NCI-H748 treated with DMSO at 0.1 percent for 48 hours (cell line): ENCODE results near the gene KCNJ10.

Source experiments
- DNase-seq: peaks from one replicate; lab custom pipeline; 2025; lab: John Stamatoyannopoulos, UW

KCNJ10 gene

GRCh38 chr1:160024195-160024905 is 45.6 kb downstream of the KCNJ10 start:
- no peak for DNase-seq

GRCh38 chr1:160022330-160023310 is 47.3 kb downstream of the KCNJ10 start:
- DNase-seq, result no peak

GRCh38 chr1:160021376-160022074 is 48.4 kb downstream of the KCNJ10 start:
- no peak for DNase-seq

- DNase-seq, result no peak
Measured at GRCh38 chr1:160020196-160020595, 49.8 kb downstream of the KCNJ10 start.

GRCh38 chr1:160018900-160019299 is 51.1 kb downstream of the KCNJ10 start:
- no peak for DNase-seq

- no peak for DNase-seq
Measured at GRCh38 chr1:160018347-160018746, 51.6 kb downstream of the KCNJ10 start.

GRCh38 chr1:160017592-160017991 is 52.4 kb downstream of the KCNJ10 start:
- DNase-seq, result no peak

GRCh38 chr1:160011781-160012180 is 58.2 kb downstream of the KCNJ10 start:
- DNase-seq, result no peak

GRCh38 chr1:160009801-160010200 is 60.2 kb downstream of the KCNJ10 start:
- no peak for DNase-seq

- no peak for DNase-seq
Measured at GRCh38 chr1:160009081-160009480, 60.9 kb downstream of the KCNJ10 start.

GRCh38 chr1:160007577-160008200 is 62.3 kb downstream of the KCNJ10 start:
- DNase-seq, result peak; percentile 39

GRCh38 chr1:160006312-160006940 is 63.5 kb downstream of the KCNJ10 start:
- DNase-seq, result no peak

- no peak for DNase-seq
Measured at GRCh38 chr1:160005070-160005469, 64.9 kb downstream of the KCNJ10 start.

- no peak for DNase-seq
Measured at GRCh38 chr1:160004425-160004824, 65.5 kb downstream of the KCNJ10 start.

- DNase-seq, result no peak
Measured at GRCh38 chr1:160004001-160004400, 66.0 kb downstream of the KCNJ10 start.

- DNase-seq, result no peak
Measured at GRCh38 chr1:160001440-160001839, 68.5 kb downstream of the KCNJ10 start.

- no peak for DNase-seq
Measured at GRCh38 chr1:159999204-159999603, 70.8 kb downstream of the KCNJ10 start.

- no peak for DNase-seq
Measured at GRCh38 chr1:159996653-159997052, 73.3 kb downstream of the KCNJ10 start.

- DNase-seq, result no peak
Measured at GRCh38 chr1:159994896-159995295, 75.1 kb downstream of the KCNJ10 start.

GRCh38 chr1:159993911-159994310 is 76.0 kb downstream of the KCNJ10 start:
- no peak for DNase-seq

- no peak for DNase-seq
Measured at GRCh38 chr1:159992161-159992560, 77.8 kb downstream of the KCNJ10 start.
